K562 (cell line): Measurements from ENCODE around the gene MANBA.

Source experiments
- E2F6 ChIP-seq, 2 experiments: IDR thresholded peaks; 2 replicates each; pipeline ENCODE4 v1.6.1; 2011; ENCODE audit warnings: borderline replicate concordance in 1 of 2, control low read depth in 1 of 2, low read depth in 1 of 2, low read length in 1 of 2, mild to moderate bottlenecking in 1 of 2, mixed read lengths in 1 of 2, moderate library complexity in 1 of 2; ENCODE audit not compliant: insufficient read depth in 1 of 2, insufficient read length in 1 of 2, poor library complexity in 1 of 2, severe bottlenecking in 1 of 2; ENCODE audit errors: extremely low read depth in 1 of 2
- EP300 ChIP-seq: IDR thresholded peaks from 2 replicates; pipeline ENCODE4 v1.6.1; 2012; ENCODE audit warnings: low read length, improper control_type of control experiment
- FOXJ3 ChIP-seq: sonication (generic); formaldehyde crosslinking; IDR thresholded peaks from 2 replicates; pipeline ENCODE4 v1.4.0; 2020; ENCODE audit warnings: mild to moderate bottlenecking, missing genetic modification reagents
- FOXP1 ChIP-seq: sonication (generic); formaldehyde crosslinking; IDR thresholded peaks from 2 replicates; pipeline ENCODE4 v1.8.0; 2022; ENCODE audit warnings: mild to moderate bottlenecking, missing genetic modification reagents
- POLR2AphosphoS5 ChIP-seq: IDR thresholded peaks from 2 replicates; pipeline ENCODE4 v1.6.1; 2011; ENCODE audit warnings: mild to moderate bottlenecking, low read depth, low read length, moderate library complexity; ENCODE audit not compliant: control insufficient read depth, insufficient read depth
- SMC3 ChIP-seq: conservative IDR thresholded peaks from 2 replicates; pipeline ENCODE4 v1.6.1; 2011; ENCODE audit warnings: low read depth, low read length, improper control_type of control experiment; ENCODE audit not compliant: insufficient read depth
- STAT5A ChIP-seq: IDR thresholded peaks from 2 replicates; pipeline ENCODE4 v1.6.1; 2012; ENCODE audit warnings: low read length, inconsistent platforms, borderline replicate concordance

GRCh38 chr4:102693861-102694260, 66.9 kb downstream of the MANBA start:
- TF ChIP-seq E2F6 (IDR thresholded peaks at IDR 0.05; ENCODE audit: borderline replicate concordance in 1 of 2, extremely low read depth in 1 of 2, insufficient read depth in 1 of 2, insufficient read length in 1 of 2, low read depth in 1 of 2, low read length in 1 of 2, poor library complexity in 1 of 2, severe bottlenecking in 1 of 2) = no peak
- TF ChIP-seq SMC3 = no peak
- no peak for TF ChIP-seq EP300
- no peak for TF ChIP-seq FOXP1 (CRISPR knock-in tag)
- no peak for TF ChIP-seq FOXJ3 (CRISPR knock-in tag)
- no peak for TF ChIP-seq STAT5A
- TF ChIP-seq POLR2AphosphoS5 = no peak
